Measurements from ENCODE around the gene NREP.

The NREP gene, protein sequence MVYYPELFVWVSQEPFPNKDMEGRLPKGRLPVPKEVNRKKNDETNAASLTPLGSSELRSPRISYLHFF

GRCh38 chr5:111756581-111757354 is at the start of gene NREP:
Gene NREP, minus strand, starts transcription at chr5:111757194. Its CDS starts 1,422 bp downstream, at chr5:111755772.
- TF ChIP-seq, protein P1, sequence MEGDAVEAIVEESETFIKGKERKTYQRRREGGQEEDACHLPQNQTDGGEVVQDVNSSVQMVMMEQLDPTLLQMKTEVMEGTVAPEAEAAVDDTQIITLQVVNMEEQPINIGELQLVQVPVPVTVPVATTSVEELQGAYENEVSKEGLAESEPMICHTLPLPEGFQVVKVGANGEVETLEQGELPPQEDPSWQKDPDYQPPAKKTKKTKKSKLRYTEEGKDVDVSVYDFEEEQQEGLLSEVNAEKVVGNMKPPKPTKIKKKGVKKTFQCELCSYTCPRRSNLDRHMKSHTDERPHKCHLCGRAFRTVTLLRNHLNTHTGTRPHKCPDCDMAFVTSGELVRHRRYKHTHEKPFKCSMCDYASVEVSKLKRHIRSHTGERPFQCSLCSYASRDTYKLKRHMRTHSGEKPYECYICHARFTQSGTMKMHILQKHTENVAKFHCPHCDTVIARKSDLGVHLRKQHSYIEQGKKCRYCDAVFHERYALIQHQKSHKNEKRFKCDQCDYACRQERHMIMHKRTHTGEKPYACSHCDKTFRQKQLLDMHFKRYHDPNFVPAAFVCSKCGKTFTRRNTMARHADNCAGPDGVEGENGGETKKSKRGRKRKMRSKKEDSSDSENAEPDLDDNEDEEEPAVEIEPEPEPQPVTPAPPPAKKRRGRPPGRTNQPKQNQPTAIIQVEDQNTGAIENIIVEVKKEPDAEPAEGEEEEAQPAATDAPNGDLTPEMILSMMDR (IDR thresholded peaks at IDR 0.05), result no peak
- peak within 1 kb of the TSS; percentile 70 to 80 for H3K27ac ChIP-seq
- DNase-seq, result peak; percentile 40 to 71
- no peaks in the 10 kb centered on the region for H3K27me3 ChIP-seq
- H3K4me1 ChIP-seq, result peaks cover 0 to 37% (median 11%) of the 10 kb centered on the region in 4 donors
- no peaks in the 10 kb centered on the region for H3K36me3 ChIP-seq
- no peaks in the 10 kb centered on the region for H3K9me3 ChIP-seq
- intact Hi-C loops (cut with DNase I; ENCODE audit: low total_unique reads), result loop anchor here (10.0 kb wide), 1 partner anchor 388 kb away; no protein-coding TSS in a partner anchor
- H3K4me3 ChIP-seq, result peak within 1 kb of the TSS; percentile 62 to 68

- Histone ChIP-seq H3K27ac (peak overlapping the region; percentile 61 to 62), H3K27me3 (no peaks in the 10 kb centered on the region), H3K4me3 (no peak overlapping the region), H3K9me3 (no peaks in the 10 kb centered on the region), H3K4me1 (peaks cover 0 to 36% (median 5%) of the 10 kb centered on the region in 4 donors), H3K36me3 (no peaks in the 10 kb centered on the region)
- intact Hi-C loops (cut with DNase I; ENCODE audit: low total_unique reads), result no loop called here
- DNase-seq, result peak in 1 of 2 donors; percentile 65
- TF ChIP-seq, protein P1 (IDR thresholded peaks at IDR 0.05), result no peak
Observed at GRCh38 chr5:111806753-111807152, 49.8 kb upstream of the NREP start.

DNA sequence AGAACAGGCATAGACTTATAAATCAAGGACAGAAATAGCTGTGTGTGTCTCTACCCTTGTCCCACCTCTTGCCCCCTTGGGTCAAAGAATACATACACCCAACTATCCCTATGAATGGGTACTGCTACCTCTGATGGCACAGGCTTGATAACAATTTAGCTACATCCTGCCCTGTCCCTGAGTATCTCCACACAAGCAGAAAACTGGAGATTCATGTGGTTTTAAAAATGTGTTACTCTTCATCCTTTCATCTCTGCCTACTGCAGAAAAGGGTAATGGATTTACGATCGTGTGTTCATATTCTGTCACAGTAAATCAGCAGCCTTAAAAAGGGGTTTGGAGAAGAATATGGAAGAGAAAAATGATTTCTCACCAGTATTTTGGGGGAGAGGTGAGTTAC is 49.2 kb upstream of the NREP start:
- Histone ChIP-seq H3K4me3 (no peak overlapping the region), H3K27me3 (no peaks in the 10 kb centered on the region), H3K4me1 (peaks cover 0 to 36% (median 5%) of the 10 kb centered on the region in 4 donors), H3K27ac (peak overlapping the region; percentile 61 to 62), H3K36me3 (no peaks in the 10 kb centered on the region), H3K9me3 (no peaks in the 10 kb centered on the region)
- DNase-seq, result no peak
- intact Hi-C loops (cut with DNase I; ENCODE audit: low total_unique reads), result no loop called here
- TF ChIP-seq, protein P1 (IDR thresholded peaks at IDR 0.05), result no peak

GRCh38 chr5:111805071-111805470 is 48.1 kb upstream of the NREP start:
- Histone ChIP-seq H3K4me1 (peaks cover 0 to 34% (median 5%) of the 10 kb centered on the region in 4 donors), H3K27ac (no peak overlapping the region), H3K4me3 (no peak overlapping the region), H3K27me3 (no peaks in the 10 kb centered on the region), H3K9me3 (no peaks in the 10 kb centered on the region), H3K36me3 (no peaks in the 10 kb centered on the region)
- intact Hi-C loops (cut with DNase I; ENCODE audit: low total_unique reads), result no loop called here
- TF ChIP-seq, protein P1 (IDR thresholded peaks at IDR 0.05), result no peak
- no peak for DNase-seq

GRCh38 chr5:111800351-111800750 is 43.4 kb upstream of the NREP start:
- TF ChIP-seq, protein P1 (IDR thresholded peaks at IDR 0.05), result no peak
- Histone ChIP-seq H3K9me3 (no peaks in the 10 kb centered on the region), H3K4me3 (no peak overlapping the region), H3K36me3 (no peaks in the 10 kb centered on the region), H3K27me3 (no peaks in the 10 kb centered on the region), H3K27ac (no peak overlapping the region), H3K4me1 (no peaks in the 10 kb centered on the region)
- intact Hi-C loops (cut with DNase I; ENCODE audit: low total_unique reads), result no loop called here
- DNase-seq, result no peak
